Stimulated activated CD4-positive, alpha-beta T cell treated with anti-CD3 and anti-CD28 coated beads, Interleukin-2, amount 100 ng/mL, for 24 hours (primary cell): ENCODE results near the gene SOX6.
"Not testable (repeated sequence)": the region's sequence is repeated elsewhere in the genome, so short reads cannot be mapped to it uniquely, and the experiment has no call there.

ENCODE experiments used
- DNase-seq, 2 donors: peaks; one replicate each; pipeline ENCODE4 v3.0.0-alpha.2; 2020

SOX6 gene

DNA sequence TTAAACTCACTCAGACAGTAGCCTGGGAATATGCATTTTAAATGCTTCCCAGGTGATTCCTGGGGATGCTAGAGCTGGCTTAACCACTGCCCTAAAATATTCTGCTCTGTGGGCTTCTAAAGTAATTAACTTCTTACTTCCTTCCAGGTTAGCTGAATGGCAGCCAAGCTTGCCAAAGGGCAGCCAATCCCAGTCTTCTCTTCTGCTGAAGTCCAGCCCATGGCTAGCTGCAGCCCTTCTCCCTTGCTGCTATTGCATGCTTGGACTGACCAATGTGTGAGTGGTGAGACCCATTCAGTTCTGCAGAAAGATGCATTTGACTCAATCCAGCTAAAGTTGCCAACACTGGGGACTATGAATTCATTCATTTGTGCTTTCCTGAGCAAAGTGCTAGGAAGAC is 411.9 kb downstream of the SOX6 start:
- no peak for DNase-seq

DNA sequence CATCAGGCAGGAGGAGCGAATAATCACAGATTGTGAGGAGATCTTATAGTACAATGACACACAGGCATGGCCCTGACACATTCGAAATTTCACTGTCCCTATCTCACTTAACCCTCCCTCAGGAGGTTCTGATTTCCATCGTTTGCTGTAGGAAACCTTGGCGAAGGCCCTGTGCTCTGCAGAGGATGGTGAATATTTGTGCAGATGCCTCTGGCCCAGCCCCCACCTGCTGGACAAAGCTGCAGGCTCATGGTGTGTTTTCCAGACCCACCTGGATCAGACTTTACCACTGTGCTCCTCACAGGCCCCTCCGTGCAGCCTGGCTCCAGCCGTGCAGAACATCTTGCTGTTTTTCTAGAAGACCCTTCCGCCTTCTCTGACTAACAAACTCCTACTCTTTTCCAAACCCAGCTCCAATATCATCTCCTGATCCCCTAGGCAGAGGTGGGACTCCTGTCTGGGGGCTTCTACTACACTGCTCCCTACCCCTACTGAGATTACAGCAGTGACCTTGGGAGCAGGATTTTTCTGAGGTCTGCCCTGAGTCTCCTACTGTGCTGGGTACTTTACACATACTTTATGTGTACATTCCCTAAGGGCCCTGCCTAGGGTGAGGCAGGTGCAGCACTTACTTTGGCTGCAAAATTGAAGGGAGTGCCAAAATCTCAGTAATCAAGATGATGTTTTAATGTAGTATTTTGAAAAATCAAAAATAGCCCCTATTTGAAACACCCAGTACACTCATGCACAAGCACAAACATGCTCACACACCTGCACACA is 412.7 kb downstream of the SOX6 start:
- no peak for DNase-seq

- DNase-seq: no peak
Measured at GRCh38 chr11:15942936-15943335, 413.4 kb downstream of the SOX6 start.

GRCh38 chr11:15942126-15942525 is 414.2 kb downstream of the SOX6 start:
- no peak for DNase-seq

- peak in 1 of 2 donors; percentile 33 for DNase-seq
Measured at GRCh38 chr11:15941206-15941770, 415.1 kb downstream of the SOX6 start.

GRCh38 chr11:15940462-15941205 is 415.7 kb downstream of the SOX6 start:
- no peak for DNase-seq

DNA sequence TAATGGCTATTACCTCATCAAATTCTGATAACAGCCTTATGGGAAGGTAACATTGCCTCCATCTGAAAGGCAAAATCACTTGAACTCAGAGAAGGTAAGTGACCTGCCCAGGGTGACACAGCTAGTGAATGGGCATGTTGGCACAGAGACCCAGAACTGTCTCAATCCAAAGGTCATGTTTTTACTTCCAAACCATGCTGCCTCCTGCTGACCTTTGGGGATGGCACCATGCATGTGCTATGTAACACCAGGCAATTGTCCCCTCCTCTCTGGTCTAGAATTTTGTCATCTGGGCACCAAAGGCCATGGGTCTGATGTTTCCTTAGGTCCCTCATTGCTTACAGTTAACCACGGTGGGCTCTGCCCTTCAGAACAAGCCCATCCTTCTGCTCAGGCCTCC is 417.4 kb downstream of the SOX6 start:
- DNase-seq: no peak

- no peak for DNase-seq
Measured at GRCh38 chr11:15938121-15938611, 418.2 kb downstream of the SOX6 start.

- no peak for DNase-seq
Measured at GRCh38 chr11:15937601-15938120, 418.7 kb downstream of the SOX6 start.

DNA sequence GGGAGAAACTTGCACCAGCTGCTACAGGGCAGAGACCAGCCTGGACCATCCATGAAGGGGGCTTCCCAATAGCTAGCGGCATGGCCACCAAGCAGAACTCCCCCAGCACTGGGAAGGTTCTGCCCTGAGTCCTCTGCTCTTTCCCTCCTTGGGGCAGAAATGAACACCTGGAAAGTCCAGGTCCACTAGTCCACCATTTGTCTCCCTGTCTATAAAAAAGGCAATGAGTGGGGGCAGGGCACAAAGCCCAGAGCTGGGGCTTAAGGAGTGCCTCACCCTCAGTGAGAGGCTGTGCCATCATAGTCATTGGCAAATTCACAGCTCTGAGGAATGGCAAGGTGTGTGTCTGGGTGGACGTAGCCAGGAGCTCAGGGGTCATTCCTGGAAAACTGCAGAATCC is 420.3 kb downstream of the SOX6 start:
- DNase-seq: no peak

DNA sequence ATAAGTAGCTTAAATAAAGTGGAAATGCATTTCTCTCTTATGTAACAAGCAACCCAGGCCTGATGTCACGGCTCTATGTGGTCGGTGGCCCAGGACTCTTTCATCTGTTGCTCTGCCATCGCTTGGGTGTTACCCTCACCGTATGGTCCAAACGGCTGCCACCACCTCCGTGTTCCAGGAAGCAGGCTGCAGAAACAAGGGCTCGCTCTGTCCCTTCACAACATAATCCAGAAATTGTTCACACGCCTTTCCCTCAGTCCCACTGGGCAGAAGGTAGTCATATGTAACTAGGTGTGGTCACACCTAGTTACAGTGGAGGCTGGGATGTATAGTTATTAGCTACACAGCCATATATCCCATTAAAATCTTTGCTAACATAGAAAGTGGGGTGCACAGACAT is 421.0 kb downstream of the SOX6 start:
- no peak for DNase-seq

- DNase-seq: no peak
Measured at GRCh38 chr11:15933886-15934625, 422.3 kb downstream of the SOX6 start.

- DNase-seq: no peak
Measured at GRCh38 chr11:15932417-15932816, 423.9 kb downstream of the SOX6 start.

DNA sequence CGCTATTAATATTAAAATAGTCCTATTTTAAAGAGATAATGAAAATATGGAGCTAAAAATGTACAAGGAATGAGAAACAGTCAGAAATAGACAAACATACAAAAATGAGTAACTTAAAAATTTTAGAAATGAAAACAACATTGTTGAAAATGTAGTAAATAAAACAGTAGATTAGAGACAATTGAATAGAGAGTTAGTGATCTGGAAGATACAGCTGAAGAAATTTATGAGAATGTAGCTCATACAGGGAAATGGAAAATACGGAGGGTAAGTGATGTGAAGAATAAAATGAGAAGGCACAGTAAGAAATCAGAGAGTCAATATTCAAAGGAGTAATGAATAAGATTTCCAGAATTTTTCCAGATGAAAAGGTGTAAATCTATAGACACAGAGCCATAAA is 424.8 kb downstream of the SOX6 start:
- DNase-seq: no peak

DNA sequence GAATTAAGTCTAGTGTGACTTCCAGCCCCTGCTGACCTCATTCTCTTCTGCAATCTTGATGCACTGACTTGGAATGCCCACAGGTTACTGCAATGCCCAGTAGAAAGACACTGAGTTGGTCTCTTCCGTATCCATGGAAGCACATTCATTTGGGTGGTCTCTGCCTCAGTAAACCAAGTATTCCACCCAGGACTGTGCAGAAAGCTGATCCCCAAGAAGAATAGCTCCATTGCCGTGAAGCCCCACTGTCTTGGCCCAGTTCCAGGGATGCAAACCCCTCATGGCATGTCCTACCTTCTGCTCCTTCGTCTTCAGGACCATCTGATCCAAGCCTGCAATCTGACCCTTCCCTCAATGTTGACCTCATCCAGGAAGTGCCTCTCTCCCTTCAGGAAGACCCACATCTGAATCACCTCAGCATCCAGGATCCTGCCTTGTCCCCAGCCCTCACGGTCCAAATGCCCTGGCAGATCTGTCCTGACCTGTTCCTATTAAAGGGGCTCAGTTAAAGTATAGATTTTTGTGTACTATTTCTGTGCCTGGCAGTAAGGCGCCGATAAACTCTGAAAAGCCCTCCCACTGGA is 425.8 kb downstream of the SOX6 start:
- DNase-seq: no peak

GRCh38 chr11:15929371-15929901 is 426.9 kb downstream of the SOX6 start:
- no peak for DNase-seq

DNA sequence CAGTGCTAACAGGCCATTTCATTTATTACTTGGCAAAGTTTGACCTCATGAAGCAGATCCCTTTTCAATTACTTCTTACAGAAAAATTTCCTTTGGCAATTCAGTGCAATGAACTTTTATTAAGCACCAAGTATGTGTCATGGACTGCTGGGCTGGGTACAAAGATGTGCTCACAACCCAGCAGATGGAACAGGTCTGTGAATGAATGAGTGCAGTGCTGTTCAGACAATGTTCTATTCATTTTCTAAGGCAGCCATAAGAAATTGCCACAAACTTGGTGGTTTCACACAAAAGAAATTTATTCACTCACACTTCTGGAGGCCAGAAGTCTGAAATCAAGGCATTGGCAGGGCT is 428.5 kb downstream of the SOX6 start:
- DNase-seq: no peak

DNA sequence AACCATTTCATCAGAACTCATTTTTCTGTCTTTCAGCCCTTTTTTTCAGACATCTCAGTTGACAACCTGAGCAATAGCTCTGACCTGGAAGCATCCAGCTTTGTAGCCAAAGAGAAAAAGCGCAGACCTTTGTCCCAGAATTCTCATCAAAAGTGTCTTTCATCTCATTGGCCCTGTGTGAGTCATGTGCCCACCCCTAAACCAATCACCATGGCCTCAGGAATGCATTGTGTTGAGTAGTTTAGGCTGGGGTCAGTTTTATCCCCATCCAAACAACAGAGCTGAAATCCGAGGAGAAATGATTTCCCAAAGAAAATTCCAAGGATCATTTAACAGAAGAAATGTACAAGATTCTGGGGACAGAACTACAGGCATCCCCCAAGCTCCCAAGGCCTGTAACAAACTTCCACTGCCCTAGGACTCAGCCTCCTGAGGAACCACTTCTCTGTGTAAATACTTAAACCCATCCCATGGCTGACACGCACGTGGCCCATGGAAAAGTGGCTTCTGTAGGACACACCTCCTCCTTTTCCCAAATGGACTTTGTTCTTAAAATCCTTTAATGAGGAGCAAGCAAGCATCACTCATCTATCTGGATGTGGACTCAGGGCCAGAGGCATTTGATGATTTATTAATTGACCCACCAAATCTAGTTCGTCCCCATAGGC is 429.0 kb downstream of the SOX6 start:
- DNase-seq: no peak

- no peak for DNase-seq
Measured at GRCh38 chr11:15926071-15926470, 430.3 kb downstream of the SOX6 start.

GRCh38 chr11:15923183-15923582 is 433.2 kb downstream of the SOX6 start:
- no peak for DNase-seq

GRCh38 chr11:15922745-15923144 is 433.6 kb downstream of the SOX6 start:
- not testable (repeated sequence) for DNase-seq
